ENCODE data around the gene LRRC37A.
"Not testable (repeated sequence)": the region's sequence is repeated elsewhere in the genome, so short reads cannot be mapped to it uniquely, and the experiment has no call there.

DNA sequence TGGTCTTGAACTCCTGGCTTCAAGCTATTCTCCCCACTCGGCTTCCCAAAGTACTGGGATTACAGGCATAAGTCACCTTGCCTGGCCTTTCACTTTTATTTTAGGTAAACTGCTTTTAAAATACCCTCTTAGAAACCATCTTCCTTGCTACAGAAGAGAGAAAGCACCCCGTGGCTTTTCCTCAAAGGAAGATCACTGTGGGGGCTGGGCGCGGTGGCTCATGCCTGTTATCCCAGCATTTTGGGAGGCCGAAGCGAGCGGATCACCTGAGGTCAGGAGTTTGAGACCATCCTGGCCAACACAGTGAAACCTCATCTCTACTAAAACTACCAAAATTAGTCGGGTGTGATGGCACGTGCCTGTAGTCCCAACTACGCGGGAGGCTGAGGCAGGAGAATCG lies 12.3 kb upstream of the LRRC37A start:
- TF ChIP-seq EZH2phosphoT487 (IDR thresholded peaks at IDR 0.05; ENCODE audit: borderline replicate concordance) = not testable (repeated sequence)
- TF ChIP-seq, protein P1, sequence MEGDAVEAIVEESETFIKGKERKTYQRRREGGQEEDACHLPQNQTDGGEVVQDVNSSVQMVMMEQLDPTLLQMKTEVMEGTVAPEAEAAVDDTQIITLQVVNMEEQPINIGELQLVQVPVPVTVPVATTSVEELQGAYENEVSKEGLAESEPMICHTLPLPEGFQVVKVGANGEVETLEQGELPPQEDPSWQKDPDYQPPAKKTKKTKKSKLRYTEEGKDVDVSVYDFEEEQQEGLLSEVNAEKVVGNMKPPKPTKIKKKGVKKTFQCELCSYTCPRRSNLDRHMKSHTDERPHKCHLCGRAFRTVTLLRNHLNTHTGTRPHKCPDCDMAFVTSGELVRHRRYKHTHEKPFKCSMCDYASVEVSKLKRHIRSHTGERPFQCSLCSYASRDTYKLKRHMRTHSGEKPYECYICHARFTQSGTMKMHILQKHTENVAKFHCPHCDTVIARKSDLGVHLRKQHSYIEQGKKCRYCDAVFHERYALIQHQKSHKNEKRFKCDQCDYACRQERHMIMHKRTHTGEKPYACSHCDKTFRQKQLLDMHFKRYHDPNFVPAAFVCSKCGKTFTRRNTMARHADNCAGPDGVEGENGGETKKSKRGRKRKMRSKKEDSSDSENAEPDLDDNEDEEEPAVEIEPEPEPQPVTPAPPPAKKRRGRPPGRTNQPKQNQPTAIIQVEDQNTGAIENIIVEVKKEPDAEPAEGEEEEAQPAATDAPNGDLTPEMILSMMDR (conservative IDR thresholded peaks at IDR 0.05; ENCODE audit: low read length) = not testable (repeated sequence)

Measured in Loucy (cell line).